ENCODE measurements around the gene SCOC. TPM values are rescaled to one million over a fixed set of nuclear protein-coding genes. Genes with fewer than 3 reads are reported as not detected.

SCOC gene
- total and polyA plus RNA-seq, 2 of the 13 experiments (the other 11 are each of a cell fraction or from before 2014, with no cell fraction given), result 43.8 to 65.2 TPM

DNA sequence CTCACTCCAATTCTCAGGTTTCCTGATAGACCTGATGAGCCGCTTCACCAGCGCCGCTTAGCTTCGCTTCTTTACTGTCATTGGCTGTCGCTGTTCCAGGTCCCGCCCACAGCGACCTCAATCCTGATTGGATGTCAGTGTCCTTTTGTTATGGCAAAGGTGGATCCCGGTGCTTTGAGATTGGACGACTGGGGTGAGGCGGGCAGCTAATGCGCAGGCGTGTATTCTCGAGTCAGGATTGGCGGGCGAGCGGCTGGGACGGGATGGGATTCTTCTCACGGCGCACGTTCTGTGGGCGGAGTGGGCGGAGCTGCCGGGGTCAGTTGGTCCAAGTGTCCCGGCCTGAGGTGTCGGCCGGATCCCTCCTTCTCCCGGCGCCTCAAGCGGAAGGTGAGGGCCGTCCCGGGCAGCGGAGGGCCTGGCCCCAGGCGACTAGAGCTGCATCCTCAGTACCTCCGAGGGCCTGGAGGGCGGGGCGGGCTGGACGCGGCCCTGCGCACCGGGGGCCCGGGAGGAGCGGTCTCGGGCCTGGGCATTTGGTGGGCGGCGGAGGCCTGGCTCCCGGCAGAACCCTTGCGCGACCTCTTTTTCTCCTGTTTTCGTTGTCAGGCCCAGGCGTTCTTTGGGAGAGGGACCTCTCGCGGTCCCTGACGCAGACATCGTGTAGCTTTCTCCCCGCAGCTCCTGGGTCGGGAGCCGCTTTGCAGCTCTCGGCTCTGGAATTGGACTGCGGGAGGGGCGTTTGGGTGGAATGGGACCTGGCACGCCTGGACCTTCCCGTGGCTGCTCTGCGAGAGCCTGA, at the start of gene SCOC (continued):
- 0 out of 2 replicates have a peak, but pooled peaks have one; percentile 45 for TF ChIP-seq ZMYM2 (CRISPR knock-in tag; IDR thresholded peaks at IDR 0.05)
- TF ChIP-seq, protein P1, sequence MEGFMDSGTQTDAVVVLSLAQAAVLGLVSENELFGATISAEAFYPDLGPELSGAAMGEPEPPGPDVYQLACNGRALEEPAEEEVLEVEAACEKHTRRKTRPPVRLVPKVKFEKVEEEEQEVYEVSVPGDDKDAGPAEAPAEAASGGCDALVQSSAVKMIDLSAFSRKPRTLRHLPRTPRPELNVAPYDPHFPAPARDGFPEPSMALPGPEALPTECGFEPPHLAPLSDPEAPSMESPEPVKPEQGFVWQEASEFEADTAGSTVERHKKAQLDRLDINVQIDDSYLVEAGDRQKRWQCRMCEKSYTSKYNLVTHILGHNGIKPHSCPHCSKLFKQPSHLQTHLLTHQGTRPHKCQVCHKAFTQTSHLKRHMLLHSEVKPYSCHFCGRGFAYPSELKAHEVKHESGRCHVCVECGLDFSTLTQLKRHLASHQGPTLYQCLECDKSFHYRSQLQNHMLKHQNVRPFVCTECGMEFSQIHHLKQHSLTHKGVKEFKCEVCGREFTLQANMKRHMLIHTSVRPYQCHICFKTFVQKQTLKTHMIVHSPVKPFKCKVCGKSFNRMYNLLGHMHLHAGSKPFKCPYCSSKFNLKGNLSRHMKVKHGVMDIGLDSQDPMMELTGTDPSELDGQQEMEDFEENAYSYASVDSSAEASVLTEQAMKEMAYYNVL (CRISPR knock-in tag; IDR thresholded peaks at IDR 0.05; ENCODE audit: borderline replicate concordance), result peak; percentile 62; the same call in 1 of the 2 replicates
- TF ChIP-seq POLR2AphosphoS5 (IDR thresholded peaks at IDR 0.05; ENCODE audit: low read depth, low read length), result peak; percentile 93
- TF ChIP-seq HNF4A (CRISPR knock-in tag; IDR thresholded peaks at IDR 0.05), result peak; percentile 75
- TF ChIP-seq ZSCAN25 (CRISPR knock-in tag; IDR thresholded peaks at IDR 0.05), result no peak
- no peak for TF ChIP-seq ZEB1 (IDR thresholded peaks at IDR 0.05; ENCODE audit: insufficient replicate concordance, low read depth)
- TF ChIP-seq, protein P2, sequence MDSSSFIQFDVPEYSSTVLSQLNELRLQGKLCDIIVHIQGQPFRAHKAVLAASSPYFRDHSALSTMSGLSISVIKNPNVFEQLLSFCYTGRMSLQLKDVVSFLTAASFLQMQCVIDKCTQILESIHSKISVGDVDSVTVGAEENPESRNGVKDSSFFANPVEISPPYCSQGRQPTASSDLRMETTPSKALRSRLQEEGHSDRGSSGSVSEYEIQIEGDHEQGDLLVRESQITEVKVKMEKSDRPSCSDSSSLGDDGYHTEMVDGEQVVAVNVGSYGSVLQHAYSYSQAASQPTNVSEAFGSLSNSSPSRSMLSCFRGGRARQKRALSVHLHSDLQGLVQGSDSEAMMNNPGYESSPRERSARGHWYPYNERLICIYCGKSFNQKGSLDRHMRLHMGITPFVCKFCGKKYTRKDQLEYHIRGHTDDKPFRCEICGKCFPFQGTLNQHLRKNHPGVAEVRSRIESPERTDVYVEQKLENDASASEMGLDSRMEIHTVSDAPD (CRISPR knock-in tag; IDR thresholded peaks at IDR 0.05), result peak; percentile 19; the same call in 1 of the 2 replicates
- TF ChIP-seq ZFP82 (CRISPR knock-in tag; IDR thresholded peaks at IDR 0.05; ENCODE audit: borderline replicate concordance), result peak; percentile 74; the same call in 1 of the 2 replicates
- TF ChIP-seq NONO (IDR thresholded peaks at IDR 0.05), result no peak
- 0 out of 2 replicates have a peak, but pooled peaks have one; percentile 48 for TF ChIP-seq NONO (CRISPR knock-in tag; conservative IDR thresholded peaks at IDR 0.05)
- peak; percentile 49 for TF ChIP-seq U2AF1 (optimal IDR thresholded peaks at IDR 0.05; ENCODE audit: low read depth, low read length)
- peak; percentile 73 for TF ChIP-seq KMT2A (CRISPR knock-in tag; IDR thresholded peaks at IDR 0.05)
- TF ChIP-seq ATAD3A (CRISPR knock-in tag; IDR thresholded peaks at IDR 0.05), result no peak
- TF ChIP-seq, protein P3, sequence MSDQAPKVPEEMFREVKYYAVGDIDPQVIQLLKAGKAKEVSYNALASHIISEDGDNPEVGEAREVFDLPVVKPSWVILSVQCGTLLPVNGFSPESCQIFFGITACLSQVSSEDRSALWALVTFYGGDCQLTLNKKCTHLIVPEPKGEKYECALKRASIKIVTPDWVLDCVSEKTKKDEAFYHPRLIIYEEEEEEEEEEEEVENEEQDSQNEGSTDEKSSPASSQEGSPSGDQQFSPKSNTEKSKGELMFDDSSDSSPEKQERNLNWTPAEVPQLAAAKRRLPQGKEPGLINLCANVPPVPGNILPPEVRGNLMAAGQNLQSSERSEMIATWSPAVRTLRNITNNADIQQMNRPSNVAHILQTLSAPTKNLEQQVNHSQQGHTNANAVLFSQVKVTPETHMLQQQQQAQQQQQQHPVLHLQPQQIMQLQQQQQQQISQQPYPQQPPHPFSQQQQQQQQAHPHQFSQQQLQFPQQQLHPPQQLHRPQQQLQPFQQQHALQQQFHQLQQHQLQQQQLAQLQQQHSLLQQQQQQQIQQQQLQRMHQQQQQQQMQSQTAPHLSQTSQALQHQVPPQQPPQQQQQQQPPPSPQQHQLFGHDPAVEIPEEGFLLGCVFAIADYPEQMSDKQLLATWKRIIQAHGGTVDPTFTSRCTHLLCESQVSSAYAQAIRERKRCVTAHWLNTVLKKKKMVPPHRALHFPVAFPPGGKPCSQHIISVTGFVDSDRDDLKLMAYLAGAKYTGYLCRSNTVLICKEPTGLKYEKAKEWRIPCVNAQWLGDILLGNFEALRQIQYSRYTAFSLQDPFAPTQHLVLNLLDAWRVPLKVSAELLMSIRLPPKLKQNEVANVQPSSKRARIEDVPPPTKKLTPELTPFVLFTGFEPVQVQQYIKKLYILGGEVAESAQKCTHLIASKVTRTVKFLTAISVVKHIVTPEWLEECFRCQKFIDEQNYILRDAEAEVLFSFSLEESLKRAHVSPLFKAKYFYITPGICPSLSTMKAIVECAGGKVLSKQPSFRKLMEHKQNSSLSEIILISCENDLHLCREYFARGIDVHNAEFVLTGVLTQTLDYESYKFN (CRISPR knock-in tag; conservative IDR thresholded peaks at IDR 0.05), result peak; percentile 47
- TF ChIP-seq, protein P4, sequence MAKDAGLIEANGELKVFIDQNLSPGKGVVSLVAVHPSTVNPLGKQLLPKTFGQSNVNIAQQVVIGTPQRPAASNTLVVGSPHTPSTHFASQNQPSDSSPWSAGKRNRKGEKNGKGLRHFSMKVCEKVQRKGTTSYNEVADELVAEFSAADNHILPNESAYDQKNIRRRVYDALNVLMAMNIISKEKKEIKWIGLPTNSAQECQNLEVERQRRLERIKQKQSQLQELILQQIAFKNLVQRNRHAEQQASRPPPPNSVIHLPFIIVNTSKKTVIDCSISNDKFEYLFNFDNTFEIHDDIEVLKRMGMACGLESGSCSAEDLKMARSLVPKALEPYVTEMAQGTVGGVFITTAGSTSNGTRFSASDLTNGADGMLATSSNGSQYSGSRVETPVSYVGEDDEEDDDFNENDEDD (CRISPR knock-in tag; IDR thresholded peaks at IDR 0.05; ENCODE audit: borderline replicate concordance), result peak; percentile 71; the same call in 1 of the 2 replicates
- peak; percentile 72; the same call in 1 of the 2 replicates for TF ChIP-seq ZNF556 (CRISPR knock-in tag; IDR thresholded peaks at IDR 0.05; ENCODE audit: borderline replicate concordance)
- TF ChIP-seq, protein P5, sequence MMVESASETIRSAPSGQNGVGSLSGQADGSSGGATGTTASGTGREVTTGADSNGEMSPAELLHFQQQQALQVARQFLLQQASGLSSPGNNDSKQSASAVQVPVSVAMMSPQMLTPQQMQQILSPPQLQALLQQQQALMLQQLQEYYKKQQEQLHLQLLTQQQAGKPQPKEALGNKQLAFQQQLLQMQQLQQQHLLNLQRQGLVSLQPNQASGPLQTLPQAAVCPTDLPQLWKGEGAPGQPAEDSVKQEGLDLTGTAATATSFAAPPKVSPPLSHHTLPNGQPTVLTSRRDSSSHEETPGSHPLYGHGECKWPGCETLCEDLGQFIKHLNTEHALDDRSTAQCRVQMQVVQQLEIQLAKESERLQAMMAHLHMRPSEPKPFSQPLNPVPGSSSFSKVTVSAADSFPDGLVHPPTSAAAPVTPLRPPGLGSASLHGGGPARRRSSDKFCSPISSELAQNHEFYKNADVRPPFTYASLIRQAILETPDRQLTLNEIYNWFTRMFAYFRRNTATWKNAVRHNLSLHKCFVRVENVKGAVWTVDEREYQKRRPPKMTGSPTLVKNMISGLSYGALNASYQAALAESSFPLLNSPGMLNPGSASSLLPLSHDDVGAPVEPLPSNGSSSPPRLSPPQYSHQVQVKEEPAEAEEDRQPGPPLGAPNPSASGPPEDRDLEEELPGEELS (CRISPR knock-in tag; IDR thresholded peaks at IDR 0.05), result peak; percentile 62
- peak; percentile 92 for TF ChIP-seq NFYC (CRISPR knock-in tag; IDR thresholded peaks at IDR 0.05)
